Trophoblast cell (in vitro differentiated cells and primary cell): ENCODE data around the gene ACSL5.

Source experiments
- DNase-seq, 2 donors: peaks; one replicate each; pipeline ENCODE4 v3.0.0-alpha.2; 2016
- H2AFZ ChIP-seq: 2 replicates; pipeline ENCODE4 v1.6.1; 2013; ENCODE audit warnings: low read length, moderate library complexity, mild to moderate bottlenecking; ENCODE audit not compliant: insufficient read depth, poor library complexity
- H2AK5ac ChIP-seq: 2 replicates; pipeline ENCODE4 v1.6.1; 2013; ENCODE audit warnings: mild to moderate bottlenecking, low read length
- H2BK120ac ChIP-seq: 2 replicates; pipeline ENCODE4 v1.6.1; 2013; ENCODE audit warnings: low read length, mild to moderate bottlenecking, moderate library complexity; ENCODE audit not compliant: insufficient read depth, poor library complexity
- H2BK12ac ChIP-seq: 2 replicates; pipeline ENCODE4 v1.6.1; 2013; ENCODE audit warnings: mild to moderate bottlenecking, low read length, moderate library complexity
- H2BK5ac ChIP-seq: 2 replicates; pipeline ENCODE4 v1.6.1; 2013; ENCODE audit warnings: low read length, low read depth, moderate library complexity, mild to moderate bottlenecking; ENCODE audit not compliant: poor library complexity
- H3K14ac ChIP-seq: 2 replicates; pipeline ENCODE4 v1.6.1; 2013; ENCODE audit warnings: mild to moderate bottlenecking, low read length
- H3K18ac ChIP-seq: 2 replicates; pipeline ENCODE4 v1.6.1; 2013; ENCODE audit warnings: mild to moderate bottlenecking, low read length
- H3K23ac ChIP-seq: 2 replicates; pipeline ENCODE4 v1.6.1; 2013; ENCODE audit warnings: low read length
- H3K27ac ChIP-seq: 2 replicates; pipeline ENCODE4 v1.5.1; 2013; ENCODE audit warnings: low read depth, mild to moderate bottlenecking, inconsistent platforms, low read length, moderate library complexity
- H3K27me3 ChIP-seq: 2 replicates; pipeline ENCODE4 v1.6.1; 2013; ENCODE audit warnings: inconsistent platforms, mild to moderate bottlenecking, low read length, moderate library complexity; ENCODE audit not compliant: insufficient read depth
- H3K36me3 ChIP-seq, 2 experiments: 1 replicate in 1 of 2; 2 replicates in 1 of 2; pipeline ENCODE4 v1.6.1; 2013; ENCODE audit warnings: low read length in 2 of 2, mild to moderate bottlenecking in 2 of 2, moderate library complexity in 1 of 2; ENCODE audit not compliant: insufficient read depth in 2 of 2, control insufficient read depth in 1 of 2
- H3K4ac ChIP-seq: 2 replicates; pipeline ENCODE4 v1.6.1; 2013; ENCODE audit warnings: low read depth, mild to moderate bottlenecking, low read length, moderate library complexity
- H3K4me1 ChIP-seq, 2 experiments: 1 replicate in 1 of 2; 2 replicates in 1 of 2; pipeline ENCODE4 v1.6.1; 2013; ENCODE audit warnings: low read length in 2 of 2, mild to moderate bottlenecking in 2 of 2, moderate library complexity in 1 of 2; ENCODE audit not compliant: insufficient read depth in 2 of 2, control insufficient read depth in 1 of 2
- H3K4me2 ChIP-seq: 2 replicates; pipeline ENCODE4 v1.6.1; 2013; ENCODE audit warnings: inconsistent platforms, mild to moderate bottlenecking, low read length, moderate library complexity
- H3K4me3 ChIP-seq: 2 replicates; pipeline ENCODE4 v1.5.1; 2013; ENCODE audit warnings: mild to moderate bottlenecking, low read depth, low read length, inconsistent platforms
- H3K79me1 ChIP-seq: one replicate; pipeline ENCODE4 v1.6.1; 2013; ENCODE audit warnings: low read length
- H3K79me2 ChIP-seq: 2 replicates; pipeline ENCODE4 v1.6.1; 2013; ENCODE audit warnings: low read length, mild to moderate bottlenecking; ENCODE audit not compliant: control insufficient read depth, insufficient read depth, poor library complexity
- H3K9ac ChIP-seq: 2 replicates; pipeline ENCODE4 v1.6.1; 2013; ENCODE audit warnings: mild to moderate bottlenecking, low read length
- H3K9me3 ChIP-seq: 2 replicates; pipeline ENCODE4 v1.6.1; 2013; ENCODE audit warnings: low read depth, mild to moderate bottlenecking, control low read depth, inconsistent platforms, low read length; ENCODE audit not compliant: insufficient read depth
- H4K12ac ChIP-seq: 2 replicates; pipeline ENCODE4 v1.6.1; 2013; ENCODE audit warnings: low read depth, mild to moderate bottlenecking, low read length, moderate library complexity
- H4K8ac ChIP-seq: 2 replicates; pipeline ENCODE4 v1.6.1; 2013; ENCODE audit warnings: low read depth, mild to moderate bottlenecking, low read length, moderate library complexity
- H4K91ac ChIP-seq: one replicate; pipeline ENCODE4 v1.6.1; 2013; ENCODE audit warnings: low read depth, mild to moderate bottlenecking, low read length, moderate library complexity
- WGBS: extraction: QIAGEN DNeasy Blood & Tissue Kit; methylation state at CpG from one replicate; pipeline ENCODE4 v1.1.7; 2013; ENCODE audit warnings: missing lambda C conversion rate; ENCODE audit not compliant: insufficient read length, insufficient coverage; ENCODE audit errors: extremely low coverage; 5-methylcytosine and 5-hydroxymethylcytosine counted together

Gene ACSL5

DNA sequence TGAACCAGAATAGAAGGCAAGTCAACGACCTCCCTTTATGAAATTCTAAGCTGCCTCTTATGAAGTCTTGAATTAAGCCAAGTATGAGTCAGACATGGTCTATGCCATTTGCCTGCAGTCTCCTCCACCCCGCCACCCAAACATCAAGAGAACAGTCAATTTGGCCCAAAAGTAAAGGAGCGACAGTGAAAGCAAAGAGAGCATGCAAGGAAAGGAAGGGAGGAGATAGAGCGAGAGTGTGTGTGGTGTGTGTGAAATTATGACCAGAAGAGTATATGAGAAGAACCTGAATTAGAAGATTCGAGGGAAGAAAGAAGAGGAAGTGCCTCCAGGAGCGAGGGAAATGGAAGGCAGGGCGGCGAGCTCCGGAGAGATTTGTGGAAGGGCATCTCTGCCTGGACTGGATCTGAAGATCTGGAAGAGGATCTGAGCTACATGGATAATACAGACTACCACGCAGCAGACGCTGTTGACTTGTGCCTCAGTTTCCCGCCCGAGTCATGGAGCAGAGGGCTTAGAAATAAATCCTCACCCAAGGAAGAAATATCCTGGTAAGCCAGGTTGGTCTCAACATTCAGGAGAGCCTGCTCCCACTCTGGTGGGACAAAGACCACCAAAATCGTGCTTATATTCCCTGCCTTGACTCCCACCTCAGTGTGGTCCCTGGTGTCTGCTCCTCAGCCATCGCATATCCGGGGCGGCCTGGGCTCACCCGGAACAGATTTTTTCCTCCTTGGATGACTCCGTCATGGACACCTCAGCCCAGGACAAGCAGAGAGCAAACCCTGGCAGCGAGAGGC lies 72.3 kb downstream of the ACSL5 start:
- Histone ChIP-seq H3K79me1 (peaks cover 10% of the 10 kb centered on the region), H3K9me3 (no peaks in the 10 kb centered on the region), H3K14ac (peak overlapping the region; percentile 17), H3K4me1 (peaks cover 0 to 5% of the 10 kb centered on the region in 2 experiments), H3K79me2 (peaks cover 9% of the 10 kb centered on the region), H3K4me3 (peak overlapping the region; percentile 97), H2BK5ac (peak overlapping the region; percentile 5), H3K27ac (peak overlapping the region; percentile 8), H2AK5ac (no peak overlapping the region), H4K91ac (peak overlapping the region; percentile 41), H2BK12ac (no peak overlapping the region), H3K4me2 (peak overlapping the region; percentile 82), H2AFZ (peak overlapping the region; percentile 24), H2BK120ac (no peak overlapping the region), H3K36me3 (peaks cover 0 to 13% of the 10 kb centered on the region in 2 experiments), H3K4ac (peak overlapping the region; percentile 64), H3K23ac (no peak overlapping the region), H3K27me3 (no peaks in the 10 kb centered on the region), H4K8ac (peak overlapping the region; percentile 97), H3K18ac (peak overlapping the region; percentile 36), H4K12ac (peak overlapping the region; percentile 22), H3K9ac (peak overlapping the region; percentile 96)
- WGBS, result no CpG with 5 or more reads among the region's 20 CpGs
- DNase-seq, result peak in 1 of 2 donors; percentile 17

DNA sequence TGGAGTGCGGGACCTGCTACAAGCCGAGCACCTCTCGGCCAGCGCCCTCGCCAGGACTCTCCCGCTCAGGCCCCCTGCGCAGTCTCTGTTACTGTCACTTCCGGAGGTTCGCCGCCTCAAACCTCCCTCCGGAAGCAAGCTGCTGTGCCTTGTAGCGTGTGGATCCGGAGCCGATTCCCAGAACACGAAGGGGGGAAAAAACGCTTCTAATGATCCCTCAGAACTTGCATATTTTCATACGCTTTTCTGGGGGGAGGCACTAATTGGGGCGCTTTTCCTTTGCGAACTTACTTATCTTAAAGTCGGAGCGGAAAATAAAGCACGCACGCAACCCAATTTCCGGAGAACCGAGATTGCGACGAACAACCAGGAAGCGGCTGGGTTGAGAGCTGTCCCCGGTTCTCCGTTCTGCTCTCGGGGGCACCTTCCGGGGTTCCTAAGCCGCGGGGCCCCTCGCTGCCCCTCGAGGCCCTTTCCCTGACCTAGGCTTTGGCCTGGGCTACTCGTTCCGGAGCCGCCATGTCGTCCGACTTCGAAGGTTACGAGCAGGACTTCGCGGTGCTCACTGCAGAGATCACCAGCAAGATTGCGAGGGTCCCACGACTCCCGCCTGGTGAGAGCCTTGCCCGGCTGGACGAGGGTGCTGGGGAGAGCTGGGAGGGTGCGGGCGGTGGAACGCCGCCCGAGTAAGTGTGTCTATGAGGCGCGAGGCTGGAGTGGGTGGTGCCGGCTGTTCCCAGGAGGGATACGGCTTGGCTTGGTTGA lies 73.1 kb downstream of the ACSL5 start, which contains the start of the genes VTI1A and ZDHHC6:
TSS of gene VTI1A (plus strand) at position 361 of the 765 bp plus-strand sequence. CDS start at position 520, 159 bp downstream.
TSS of gene ZDHHC6 (minus strand) at position 60 of the 765 bp plus-strand sequence. CDS start 1,478 bp downstream, outside the sequence.
- peak within 1 kb of the TSS; percentile 73 for H3K18ac ChIP-seq
- H3K4ac ChIP-seq, result peak within 1 kb of the TSS; percentile 97
- H3K9me3 ChIP-seq, result no peaks in the 10 kb centered on the region
- no peaks in the 10 kb centered on the region for H3K27me3 ChIP-seq
- H4K91ac ChIP-seq, result peak within 1 kb of the TSS; percentile 78
- no peak within 1 kb of the TSS for H3K23ac ChIP-seq
- peak within 1 kb of the TSS; percentile 82 for H3K4me2 ChIP-seq
- H3K36me3 ChIP-seq, result peaks cover 0 to 9% of the 10 kb centered on the region in 2 experiments
- H2AFZ ChIP-seq, result peak within 1 kb of the TSS; percentile 99
- peaks cover 10% of the 10 kb centered on the region for H3K79me1 ChIP-seq
- peak within 1 kb of the TSS; percentile 85 for H2BK5ac ChIP-seq
- peak within 1 kb of the TSS; percentile 80 for H2AK5ac ChIP-seq
- H3K79me2 ChIP-seq, result peaks cover 9% of the 10 kb centered on the region
- H3K9ac ChIP-seq, result peak within 1 kb of the TSS; percentile 96
- peak within 1 kb of the TSS; percentile 97 for H4K8ac ChIP-seq
- H4K12ac ChIP-seq, result peak within 1 kb of the TSS; percentile 96
- peak within 1 kb of the TSS; percentile 81 for H2BK120ac ChIP-seq
- peak within 1 kb of the TSS; percentile 97 for H3K4me3 ChIP-seq
- DNase-seq, result peak; percentile 86 to 90
- H3K4me1 ChIP-seq, result peaks cover 0 to 5% of the 10 kb centered on the region in 2 experiments
- peak within 1 kb of the TSS; percentile 92 for H3K14ac ChIP-seq
- H3K27ac ChIP-seq, result peak within 1 kb of the TSS; percentile 16
- no peak within 1 kb of the TSS for H2BK12ac ChIP-seq
- WGBS, result no CpG with 5 or more reads among the region's 59 CpGs

DNA sequence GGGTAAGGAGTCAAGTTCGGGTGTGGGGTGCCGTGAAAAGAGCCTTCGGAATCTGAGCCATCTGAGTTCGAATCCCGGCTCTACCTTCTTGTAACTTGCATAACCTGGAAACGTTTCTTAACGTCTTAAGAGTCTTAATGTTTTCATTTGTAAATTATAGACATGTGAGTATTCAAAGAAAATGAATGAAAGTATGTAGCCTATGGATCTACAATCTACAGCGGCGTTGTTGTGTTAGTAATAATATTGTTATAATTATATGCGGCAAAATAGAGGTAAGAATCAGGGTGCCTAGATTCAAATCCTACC lies 73.7 kb downstream of the ACSL5 start:
- H3K4me1 ChIP-seq, result peaks cover 0 to 5% of the 10 kb centered on the region in 2 experiments
- peaks cover 9% of the 10 kb centered on the region for H3K79me2 ChIP-seq
- peaks cover 10% of the 10 kb centered on the region for H3K79me1 ChIP-seq
- H4K8ac ChIP-seq, result peak overlapping the region; percentile 97
- peak overlapping the region; percentile 92 for H3K14ac ChIP-seq
- no peak overlapping the region for H2BK5ac ChIP-seq
- H3K27ac ChIP-seq, result no peak overlapping the region
- peak overlapping the region; percentile 80 for H2AK5ac ChIP-seq
- no peak for DNase-seq
- H3K36me3 ChIP-seq, result peaks cover 0 to 9% of the 10 kb centered on the region in 2 experiments
- no peak overlapping the region for H3K18ac ChIP-seq
- no CpG with 5 or more reads among the region's 10 CpGs for WGBS
- H3K23ac ChIP-seq, result no peak overlapping the region
- no peaks in the 10 kb centered on the region for H3K9me3 ChIP-seq
- H2BK12ac ChIP-seq, result no peak overlapping the region
- peak overlapping the region; percentile 97 for H3K4me3 ChIP-seq
- peak overlapping the region; percentile 82 for H3K4me2 ChIP-seq
- H2BK120ac ChIP-seq, result peak overlapping the region; percentile 81
- peak overlapping the region; percentile 97 for H3K4ac ChIP-seq
- H4K12ac ChIP-seq, result peak overlapping the region; percentile 96
- peak overlapping the region; percentile 99 for H2AFZ ChIP-seq
- H3K9ac ChIP-seq, result peak overlapping the region; percentile 87
- H3K27me3 ChIP-seq, result no peaks in the 10 kb centered on the region
- H4K91ac ChIP-seq, result peak overlapping the region; percentile 78

DNA sequence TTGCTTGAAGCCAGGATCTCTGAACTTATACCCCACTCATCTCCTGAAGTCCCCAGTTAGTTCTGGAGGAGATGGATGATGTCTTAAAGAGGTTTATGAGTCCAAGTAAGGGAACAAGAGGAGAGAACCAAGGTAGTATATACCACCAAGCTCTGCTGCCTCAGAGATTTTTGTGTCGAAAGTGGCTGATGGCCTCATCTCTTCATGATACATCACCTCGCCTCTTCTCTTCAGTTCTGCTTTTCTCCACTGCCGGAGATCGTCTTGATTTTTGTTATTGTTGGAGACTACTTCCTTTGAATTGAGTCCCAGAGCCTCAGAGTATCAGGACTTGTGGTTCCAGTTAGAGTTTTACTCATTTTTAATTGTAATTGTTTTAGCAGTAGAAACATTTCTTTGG lies 75.0 kb downstream of the ACSL5 start:
- Histone ChIP-seq H3K4ac (no peak overlapping the region), H3K9me3 (no peaks in the 10 kb centered on the region), H3K4me2 (no peak overlapping the region), H2AFZ (no peak overlapping the region), H3K79me1 (peaks cover 10% of the 10 kb centered on the region), H3K27me3 (no peaks in the 10 kb centered on the region), H4K8ac (no peak overlapping the region), H3K23ac (no peak overlapping the region), H2BK120ac (no peak overlapping the region), H3K14ac (no peak overlapping the region), H3K36me3 (peaks cover 0 to 8% of the 10 kb centered on the region in 2 experiments), H2BK12ac (no peak overlapping the region), H4K12ac (no peak overlapping the region), H2BK5ac (no peak overlapping the region), H3K4me1 (peaks cover 0 to 5% of the 10 kb centered on the region in 2 experiments), H4K91ac (no peak overlapping the region), H2AK5ac (no peak overlapping the region), H3K9ac (no peak overlapping the region), H3K18ac (no peak overlapping the region), H3K79me2 (peaks cover 9% of the 10 kb centered on the region), H3K4me3 (no peak overlapping the region), H3K27ac (no peak overlapping the region)
- no CpG with 5 or more reads among the region's 4 CpGs for WGBS
- no peak for DNase-seq
